Parathyroid adenoma (tissue), 2 donors: ENCODE measurements around the gene MFSD6.

Experiments used
- H2AFZ ChIP-seq: fragments of 300-600 bp; sonication (generic); one replicate; pipeline ENCODE4 v1.7.0; 2017; ENCODE audit warnings: antibody characterized with exemption, mild to moderate bottlenecking
- H3K27ac ChIP-seq: fragments of 300-600 bp; sonication (generic); one replicate; pipeline ENCODE4 v1.7.0; 2017
- H3K27me3 ChIP-seq: fragments of 300-600 bp; sonication (generic); one replicate; pipeline ENCODE4 v1.7.0; 2017; ENCODE audit warnings: low read length; ENCODE audit not compliant: control insufficient read depth, insufficient read depth
- H3K36me3 ChIP-seq: fragments of 300-600 bp; sonication (generic); one replicate; pipeline ENCODE4 v1.7.0; 2017; ENCODE audit warnings: low read length; ENCODE audit not compliant: control insufficient read depth, insufficient read depth
- H3K4me1 ChIP-seq: fragments of 300-600 bp; sonication (generic); one replicate; pipeline ENCODE4 v1.7.0; 2017; ENCODE audit warnings: control low read depth
- H3K4me2 ChIP-seq: fragments of 300-600 bp; sonication (generic); one replicate; pipeline ENCODE4 v1.7.0; 2017; ENCODE audit warnings: low read length
- H3K4me3 ChIP-seq: fragments of 300-600 bp; sonication (generic); one replicate; pipeline ENCODE4 v1.7.0; 2017; ENCODE audit warnings: low read depth, low read length
- H3K79me2 ChIP-seq: fragments of 300-600 bp; sonication (generic); one replicate; pipeline ENCODE4 v1.7.0; 2017; ENCODE audit warnings: control low read depth
- H3K9ac ChIP-seq: fragments of 300-600 bp; sonication (generic); one replicate; pipeline ENCODE4 v1.7.0; 2017; ENCODE audit warnings: mild to moderate bottlenecking
- H3K9me3 ChIP-seq: fragments of 300-600 bp; sonication (generic); one replicate; pipeline ENCODE4 v1.7.0; 2017; ENCODE audit warnings: low read length; ENCODE audit not compliant: control insufficient read depth
- TF ChIP-seq, protein P1 (sequence below): fragments of 300-600 bp; sonication (generic); IDR thresholded peaks from one replicate; pipeline ENCODE4 v1.7.0; 2017; ENCODE audit warnings: antibody characterized with exemption, mild to moderate bottlenecking
- donor health status: primary hyperparathyroidism.

The MFSD6 gene

DNA sequence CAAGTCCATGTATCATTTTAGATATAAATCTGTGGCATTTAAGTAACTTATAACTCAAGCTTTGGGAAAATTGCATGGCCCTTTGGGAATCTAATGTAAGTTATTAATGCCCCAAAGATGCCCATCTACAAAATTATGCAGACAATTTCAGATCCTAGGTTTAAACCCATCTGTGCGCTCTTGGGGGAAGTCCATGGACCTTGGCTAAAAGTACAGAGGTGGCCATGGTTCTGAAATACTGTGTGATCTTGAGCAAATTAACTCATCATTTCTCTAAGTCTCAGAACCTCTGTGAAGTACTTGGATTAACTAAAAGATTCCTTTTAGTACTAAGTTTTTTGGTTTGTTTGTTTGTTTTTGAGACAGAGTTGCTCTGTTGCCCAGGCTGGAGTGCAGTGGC is 45.3 kb upstream of the MFSD6 start:
- Histone ChIP-seq H3K9me3 (no peaks in the 10 kb centered on the region), H3K9ac (no peak overlapping the region), H3K36me3 (no peaks in the 10 kb centered on the region), H3K79me2 (peaks cover 15% of the 10 kb centered on the region), H3K4me1 (peaks cover 9% of the 10 kb centered on the region), H2AFZ (no peak overlapping the region), H3K4me2 (no peak overlapping the region), H3K27me3 (no peaks in the 10 kb centered on the region), H3K4me3 (no peak overlapping the region), H3K27ac (no peak overlapping the region)
- TF ChIP-seq, protein P1, sequence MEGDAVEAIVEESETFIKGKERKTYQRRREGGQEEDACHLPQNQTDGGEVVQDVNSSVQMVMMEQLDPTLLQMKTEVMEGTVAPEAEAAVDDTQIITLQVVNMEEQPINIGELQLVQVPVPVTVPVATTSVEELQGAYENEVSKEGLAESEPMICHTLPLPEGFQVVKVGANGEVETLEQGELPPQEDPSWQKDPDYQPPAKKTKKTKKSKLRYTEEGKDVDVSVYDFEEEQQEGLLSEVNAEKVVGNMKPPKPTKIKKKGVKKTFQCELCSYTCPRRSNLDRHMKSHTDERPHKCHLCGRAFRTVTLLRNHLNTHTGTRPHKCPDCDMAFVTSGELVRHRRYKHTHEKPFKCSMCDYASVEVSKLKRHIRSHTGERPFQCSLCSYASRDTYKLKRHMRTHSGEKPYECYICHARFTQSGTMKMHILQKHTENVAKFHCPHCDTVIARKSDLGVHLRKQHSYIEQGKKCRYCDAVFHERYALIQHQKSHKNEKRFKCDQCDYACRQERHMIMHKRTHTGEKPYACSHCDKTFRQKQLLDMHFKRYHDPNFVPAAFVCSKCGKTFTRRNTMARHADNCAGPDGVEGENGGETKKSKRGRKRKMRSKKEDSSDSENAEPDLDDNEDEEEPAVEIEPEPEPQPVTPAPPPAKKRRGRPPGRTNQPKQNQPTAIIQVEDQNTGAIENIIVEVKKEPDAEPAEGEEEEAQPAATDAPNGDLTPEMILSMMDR = no peak

DNA sequence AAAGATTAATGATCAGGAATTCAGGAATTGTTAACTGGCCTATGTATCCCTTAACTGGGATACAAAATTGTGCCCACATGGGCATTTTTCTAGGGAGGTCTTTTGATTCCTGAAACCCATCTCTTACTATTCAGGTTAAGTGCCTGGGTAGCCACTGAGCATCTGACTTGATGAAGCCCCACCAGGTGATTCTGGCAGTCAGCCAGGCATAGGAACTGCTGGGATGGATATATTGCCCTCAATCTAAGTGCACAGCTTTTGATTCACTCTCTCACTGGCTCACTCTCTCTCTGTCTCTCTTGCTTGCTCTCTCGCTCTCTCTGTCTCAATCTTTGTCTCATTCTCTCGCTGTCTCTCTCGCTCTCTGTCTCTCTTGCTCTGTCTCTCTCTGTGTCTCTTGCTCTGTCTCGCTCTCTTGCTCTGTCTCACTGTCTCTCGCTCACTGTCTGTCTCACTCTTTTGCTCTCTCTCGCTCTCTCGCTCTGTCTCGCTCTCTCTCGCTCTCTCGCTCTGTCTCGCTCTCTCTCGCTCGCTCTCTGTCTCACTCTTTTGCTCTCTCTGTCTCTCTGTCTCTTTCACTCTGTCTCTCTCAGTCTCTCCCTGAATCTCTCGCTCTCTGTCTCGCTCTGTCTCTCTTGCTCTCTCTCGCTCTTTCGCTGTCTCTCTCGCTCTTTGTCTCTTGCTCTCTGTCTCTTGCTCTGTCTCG is 42.5 kb upstream of the MFSD6 start:
- H3K4me3 ChIP-seq = no peak overlapping the region
- no peaks in the 10 kb centered on the region for H3K27me3 ChIP-seq
- no peak overlapping the region for H3K4me2 ChIP-seq
- TF ChIP-seq, protein P1 = no peak
- no peak overlapping the region for H2AFZ ChIP-seq
- no peaks in the 10 kb centered on the region for H3K4me1 ChIP-seq
- peaks cover 5% of the 10 kb centered on the region for H3K79me2 ChIP-seq
- H3K36me3 ChIP-seq = no peaks in the 10 kb centered on the region
- no peak overlapping the region for H3K27ac ChIP-seq
- no peaks in the 10 kb centered on the region for H3K9me3 ChIP-seq
- no peak overlapping the region for H3K9ac ChIP-seq

DNA sequence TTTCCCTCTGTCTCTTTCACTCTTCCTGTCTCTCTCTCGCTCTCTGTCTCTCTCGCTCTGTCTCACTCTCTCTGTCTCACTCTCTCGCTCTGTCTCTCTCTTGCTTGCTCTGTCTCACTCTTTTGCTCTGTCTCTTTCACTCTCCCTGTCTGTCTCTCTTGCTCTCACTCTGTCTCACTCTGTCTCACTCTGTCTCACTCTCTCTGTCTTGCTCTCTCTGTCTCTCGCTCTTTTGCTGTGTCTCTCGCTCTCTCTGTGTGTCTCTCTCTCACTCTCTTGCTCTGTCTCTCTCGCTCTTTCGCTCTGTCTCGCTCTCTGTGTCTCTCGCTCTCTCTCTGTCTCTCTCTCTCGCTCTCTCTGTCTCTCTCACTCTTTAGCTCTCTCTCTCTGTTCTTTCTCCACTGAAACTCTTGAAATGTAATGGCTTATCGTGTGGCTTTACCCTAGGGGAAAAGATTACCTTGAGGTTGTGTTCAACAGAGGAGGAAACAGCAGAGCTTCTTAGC is 41.9 kb upstream of the MFSD6 start:
- Histone ChIP-seq H3K4me2 (no peak overlapping the region), H3K4me1 (no peaks in the 10 kb centered on the region), H3K4me3 (no peak overlapping the region), H3K9ac (no peak overlapping the region), H3K9me3 (no peaks in the 10 kb centered on the region), H3K79me2 (peaks cover 5% of the 10 kb centered on the region), H2AFZ (no peak overlapping the region), H3K27me3 (no peaks in the 10 kb centered on the region), H3K27ac (no peak overlapping the region), H3K36me3 (no peaks in the 10 kb centered on the region)
- TF ChIP-seq, protein P1 = no peak

DNA sequence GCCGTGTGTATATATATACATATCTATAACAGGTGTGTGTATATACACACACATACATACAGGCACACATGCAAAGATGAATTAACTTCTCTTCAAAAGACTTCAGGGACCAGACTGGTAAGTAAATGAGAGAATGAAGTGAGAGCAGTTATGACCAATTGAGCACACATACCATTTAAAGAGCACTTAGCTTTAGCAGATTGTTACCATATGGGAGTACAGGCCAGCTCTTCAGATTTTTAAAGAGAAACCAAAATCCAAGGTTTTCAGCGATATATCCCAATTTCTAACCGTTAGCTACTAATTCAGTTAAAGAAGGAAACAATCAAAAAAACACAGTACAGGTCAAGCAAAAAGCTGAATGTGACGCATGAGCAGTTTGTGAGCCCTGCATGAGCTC is 41.1 kb upstream of the MFSD6 start:
- TF ChIP-seq, protein P1 = no peak
- H3K27ac ChIP-seq = no peak overlapping the region

GRCh38 chr2:190369635-190370034 is 38.5 kb upstream of the MFSD6 start:
- no peak overlapping the region for H2AFZ ChIP-seq
- no peak overlapping the region for H3K9ac ChIP-seq
- no peaks in the 10 kb centered on the region for H3K4me1 ChIP-seq
- H3K9me3 ChIP-seq = no peaks in the 10 kb centered on the region
- TF ChIP-seq, protein P1 = no peak
- H3K36me3 ChIP-seq = no peaks in the 10 kb centered on the region
- no peak overlapping the region for H3K4me3 ChIP-seq
- H3K4me2 ChIP-seq = no peak overlapping the region
- H3K27ac ChIP-seq = no peak overlapping the region
- H3K27me3 ChIP-seq = no peaks in the 10 kb centered on the region
- H3K79me2 ChIP-seq = peaks cover 2% of the 10 kb centered on the region

More for the DNA sequence above, 41.1 kb upstream of the MFSD6 start:
- H3K4me1 ChIP-seq = no peaks in the 10 kb centered on the region
- H3K9me3 ChIP-seq = no peaks in the 10 kb centered on the region
- H3K36me3 ChIP-seq = no peaks in the 10 kb centered on the region
- no peak overlapping the region for H3K4me3 ChIP-seq
- no peak overlapping the region for H3K9ac ChIP-seq
- H3K79me2 ChIP-seq = peaks cover 5% of the 10 kb centered on the region
- no peak overlapping the region for H3K4me2 ChIP-seq
- H2AFZ ChIP-seq = no peak overlapping the region
- no peaks in the 10 kb centered on the region for H3K27me3 ChIP-seq
